Pancreas (tissue), 10 donors: Measurements from ENCODE around the gene GALNT10. TPM values are rescaled to one million over a fixed set of nuclear protein-coding genes. Genes with fewer than 3 reads are reported as not detected.
A peak's percentile ranks its signal among the peaks of the same experiment; 100 is the strongest.

Experiments
- ATAC-seq, 4 donors: fragments of 200-7000 bp; cut with Tn5 transposase; one replicate each; pipeline versions ENCODE4 v1.8.0 to v1.9.1; 2020; ENCODE audit warnings: mild to moderate bottlenecking in 4 of 4, moderate library complexity in 4 of 4
- DNase-seq, 6 donors: peaks; one replicate each; pipeline ENCODE4 v3.0.0-alpha.2; 2020
- FAIRE-seq: peaks from 2 replicates; lab custom pipeline; 2012; peaks lifted over from hg19 to GRCh38; lab: Jason Lieb, UNC
- H3K27ac ChIP-seq, 4 donors: fragments of 200-600 bp; sonication (generic); 1 replicate in 3 of 4; 2 replicates in 1 of 4; pipeline versions ENCODE4 v1.5.0 to v1.8.0; 2020
- H3K27me3 ChIP-seq, 4 donors: fragments of 200-600 bp; one replicate each; pipeline ENCODE4 v1.8.0; 2021
- H3K36me3 ChIP-seq, 3 donors: fragments of 200-600 bp; sonication (generic) in 1 of 3; one replicate each; pipeline versions ENCODE4 v1.5.0 to v1.8.0; 2020 to 2021
- H3K4me1 ChIP-seq, 3 donors: fragments of 200-600 bp; one replicate each; pipeline ENCODE4 v1.8.0; 2021
- H3K4me3 ChIP-seq, 4 donors: fragments of 200-600 bp; sonication (generic) in 2 of 4; one replicate each; pipeline versions ENCODE4 v1.5.0 to v1.8.0; 2020 to 2021
- H3K9me3 ChIP-seq, 4 donors: fragments of 200-600 bp; one replicate each; pipeline ENCODE4 v1.8.0; 2021
- WGBS, 2 donors: extraction: QIAGEN DNeasy Blood & Tissue Kit; methylation state at CpG; one replicate each; pipeline ENCODE4 v1.1.7; 2013; 5-methylcytosine and 5-hydroxymethylcytosine counted together
- intact Hi-C, 3 donors: fragments of 100-400 bp; cut with DNase I; formaldehyde crosslinking; loops; one replicate each; pipeline versions ENCODE4 v1.11.1 to v1.14.2; 2022
- polyA plus RNA-seq, 2 donors: library from polyadenylated mRNA; stranded (reverse); fragments of 200-250 nt; gene quantifications; one replicate each; pipeline ENCODE4 v1.2.3, GENCODE V29; 2013
- total RNA-seq, 6 donors: library from RNA; stranded (reverse); fragmentation: NEBNext Ultra II Directional in 4 of 6; extraction: Animal tissue kit (Norgen Biotek cat#: 25700) in 4 of 6; gene quantifications; one replicate each; pipeline versions ENCODE4 v1.2.1 to v1.2.4, GENCODE V29; 2021 to 2023
- TF ChIP-seq, protein P1 (sequence below), 4 donors: fragments of 200-600 bp; sonication (generic) in 3 of 4; IDR thresholded peaks; one replicate each; pipeline versions ENCODE4 v1.5.0 to v1.8.0; 2021; ENCODE audit warnings: antibody characterized with exemption in 4 of 4
- donor health status: healthy with polysubstance abuse.
- donor health status: DM: no; HTN: no; CAD: no; lungs with moderate emphysema.
- donor health status: DM: no; HTN: no; CAD: no.
- donor health status: control.
- donor health status: control.
- donor health status: Bipolar disorder and iron deficiency.
- donor health status: DM: yes; HTN: yes; CAD: no.
- donor health status: DM: no; HTN: no; CAD: no.
- donor health status: DM: no; HTN: no; CAD: no.
- donor health status: DM: yes; HTN: yes; CAD: no.

GALNT10 gene
- total and polyA plus RNA-seq, 8 donors, result 4.4 to 23.1 (median 13.4) TPM

DNA sequence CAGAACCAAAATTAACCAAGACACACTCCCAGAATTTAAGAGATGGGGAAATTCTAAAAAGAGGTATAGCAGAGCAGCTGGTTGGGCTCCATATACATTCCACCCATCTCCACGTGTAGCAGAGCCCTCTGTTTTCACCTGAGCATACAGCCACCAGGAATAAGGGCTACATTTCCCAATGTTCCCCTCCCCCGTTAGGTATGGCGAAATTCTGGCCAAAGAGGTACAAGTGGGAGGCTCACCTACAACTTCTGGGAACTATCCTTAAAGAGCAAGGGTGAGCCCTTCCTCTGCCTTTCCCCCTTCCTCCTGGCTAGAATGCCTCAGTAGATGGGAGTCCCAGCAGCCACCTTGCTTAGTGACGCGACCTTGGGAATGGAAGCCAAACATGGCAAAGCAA, 250.0 kb downstream of the GALNT10 start:
- H3K9me3 ChIP-seq, result no peaks in the 10 kb centered on the region
- peaks cover 0 to 12% (median 0%) of the 10 kb centered on the region in 3 donors for H3K36me3 ChIP-seq
- H3K4me3 ChIP-seq, result no peak overlapping the region
- no peaks in the 10 kb centered on the region for H3K27me3 ChIP-seq
- ATAC-seq (no peak), DNase-seq (no peak), FAIRE-seq (no peak)
- TF ChIP-seq, protein P1, sequence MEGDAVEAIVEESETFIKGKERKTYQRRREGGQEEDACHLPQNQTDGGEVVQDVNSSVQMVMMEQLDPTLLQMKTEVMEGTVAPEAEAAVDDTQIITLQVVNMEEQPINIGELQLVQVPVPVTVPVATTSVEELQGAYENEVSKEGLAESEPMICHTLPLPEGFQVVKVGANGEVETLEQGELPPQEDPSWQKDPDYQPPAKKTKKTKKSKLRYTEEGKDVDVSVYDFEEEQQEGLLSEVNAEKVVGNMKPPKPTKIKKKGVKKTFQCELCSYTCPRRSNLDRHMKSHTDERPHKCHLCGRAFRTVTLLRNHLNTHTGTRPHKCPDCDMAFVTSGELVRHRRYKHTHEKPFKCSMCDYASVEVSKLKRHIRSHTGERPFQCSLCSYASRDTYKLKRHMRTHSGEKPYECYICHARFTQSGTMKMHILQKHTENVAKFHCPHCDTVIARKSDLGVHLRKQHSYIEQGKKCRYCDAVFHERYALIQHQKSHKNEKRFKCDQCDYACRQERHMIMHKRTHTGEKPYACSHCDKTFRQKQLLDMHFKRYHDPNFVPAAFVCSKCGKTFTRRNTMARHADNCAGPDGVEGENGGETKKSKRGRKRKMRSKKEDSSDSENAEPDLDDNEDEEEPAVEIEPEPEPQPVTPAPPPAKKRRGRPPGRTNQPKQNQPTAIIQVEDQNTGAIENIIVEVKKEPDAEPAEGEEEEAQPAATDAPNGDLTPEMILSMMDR (IDR thresholded peaks at IDR 0.05), result no peak
- WGBS, 2 donors, result 90% methylated on average over 5 of the region's 5 CpGs
- H3K27ac ChIP-seq, result no peak overlapping the region
- intact Hi-C loops, result no loop called here
- H3K4me1 ChIP-seq, result no peaks in the 10 kb centered on the region

DNA sequence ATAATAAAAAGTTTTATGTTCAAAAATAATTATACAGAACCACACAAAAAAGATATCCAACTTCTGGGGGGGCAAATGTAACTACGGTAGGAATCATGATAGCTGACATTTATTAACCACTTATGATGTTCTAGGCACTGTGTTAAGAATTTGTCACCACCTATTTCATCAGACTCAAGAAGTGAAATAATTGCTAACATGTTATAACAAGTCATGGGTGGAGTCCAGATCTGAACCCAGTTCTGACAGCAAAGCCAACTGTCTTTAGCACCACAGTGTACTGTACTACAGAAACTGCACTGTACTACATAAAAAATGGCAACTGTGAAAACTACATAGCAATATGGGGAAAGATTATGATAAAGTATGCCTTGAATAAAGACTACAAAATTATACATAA, 252.3 kb downstream of the GALNT10 start:
- FAIRE-seq (no peak), ATAC-seq (no peak), DNase-seq (no peak)
- Histone ChIP-seq H3K27ac (no peak overlapping the region), H3K4me3 (no peak overlapping the region), H3K36me3 (peaks cover 0 to 12% (median 0%) of the 10 kb centered on the region in 3 donors), H3K27me3 (no peaks in the 10 kb centered on the region), H3K9me3 (no peaks in the 10 kb centered on the region), H3K4me1 (peaks cover 3 to 11% (median 4%) of the 10 kb centered on the region in 3 donors)
- intact Hi-C loops, result no loop called here
- TF ChIP-seq, protein P1 (IDR thresholded peaks at IDR 0.05), result no peak
- 86 to 89% methylated on average over 1 of the region's 1 CpG for WGBS, 2 donors

DNA sequence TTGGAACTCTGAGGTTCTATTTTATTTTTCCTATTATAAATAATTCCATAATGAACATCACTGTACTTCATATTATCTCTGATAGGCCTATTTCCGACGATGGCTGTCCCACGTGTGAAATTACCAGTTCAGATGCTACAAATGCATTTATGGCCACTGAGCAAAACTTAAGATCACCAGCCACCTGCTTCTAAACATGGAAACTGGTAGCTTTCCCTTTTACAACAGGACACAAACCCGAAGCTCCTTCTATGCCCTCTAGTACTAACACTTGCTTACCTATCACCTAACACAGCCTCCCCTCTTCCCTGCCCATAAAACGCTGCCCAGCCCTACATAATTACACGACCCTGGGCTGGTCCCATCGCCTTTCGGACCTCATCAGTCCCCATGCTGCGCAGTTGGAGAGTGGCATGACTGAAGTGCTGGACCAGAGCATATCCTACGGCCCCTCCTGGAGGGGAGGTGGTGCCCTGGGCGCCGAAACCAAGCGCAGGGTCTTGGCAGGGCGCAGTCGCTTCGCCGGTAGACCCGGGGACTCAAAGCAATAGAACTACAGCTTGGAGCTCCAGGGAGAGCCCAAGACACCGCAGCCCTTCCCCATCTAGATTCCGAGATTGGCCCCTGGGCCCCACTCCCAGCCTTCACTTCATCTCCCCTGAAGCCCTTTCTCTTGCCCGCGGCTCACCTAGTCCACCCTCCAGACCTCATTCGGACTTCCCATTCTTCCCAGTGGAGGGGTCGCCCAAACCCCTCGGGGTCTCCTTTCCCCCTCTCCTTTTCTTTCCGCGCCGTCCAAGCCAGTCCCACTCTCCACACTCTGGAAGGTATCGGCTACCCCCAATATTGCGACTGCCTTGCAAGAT, 254.3 kb downstream of the GALNT10 start:
- H3K36me3 ChIP-seq, result peaks cover 0 to 4% (median 0%) of the 10 kb centered on the region in 3 donors
- peaks cover 4 to 21% (median 8%) of the 10 kb centered on the region in 3 donors for H3K4me1 ChIP-seq
- FAIRE-seq (no peak), DNase-seq (peak in 4 of 6 donors; percentile 16 to 67 (median 42)), ATAC-seq (peak; percentile 9 to 32 (median 14))
- 5% methylated on average over 30 of the region's 30 CpGs for WGBS, 2 donors
- no peaks in the 10 kb centered on the region for H3K27me3 ChIP-seq
- TF ChIP-seq, protein P1 (IDR thresholded peaks at IDR 0.05), result no peak
- intact Hi-C loops, result no loop called here
- peak overlapping the region in 3 of 4 donors; percentile 12 to 64 (median 54) for H3K27ac ChIP-seq
- H3K4me3 ChIP-seq, result peak overlapping the region; percentile 93 to 100 (median 98)
- H3K9me3 ChIP-seq, result no peaks in the 10 kb centered on the region

DNA sequence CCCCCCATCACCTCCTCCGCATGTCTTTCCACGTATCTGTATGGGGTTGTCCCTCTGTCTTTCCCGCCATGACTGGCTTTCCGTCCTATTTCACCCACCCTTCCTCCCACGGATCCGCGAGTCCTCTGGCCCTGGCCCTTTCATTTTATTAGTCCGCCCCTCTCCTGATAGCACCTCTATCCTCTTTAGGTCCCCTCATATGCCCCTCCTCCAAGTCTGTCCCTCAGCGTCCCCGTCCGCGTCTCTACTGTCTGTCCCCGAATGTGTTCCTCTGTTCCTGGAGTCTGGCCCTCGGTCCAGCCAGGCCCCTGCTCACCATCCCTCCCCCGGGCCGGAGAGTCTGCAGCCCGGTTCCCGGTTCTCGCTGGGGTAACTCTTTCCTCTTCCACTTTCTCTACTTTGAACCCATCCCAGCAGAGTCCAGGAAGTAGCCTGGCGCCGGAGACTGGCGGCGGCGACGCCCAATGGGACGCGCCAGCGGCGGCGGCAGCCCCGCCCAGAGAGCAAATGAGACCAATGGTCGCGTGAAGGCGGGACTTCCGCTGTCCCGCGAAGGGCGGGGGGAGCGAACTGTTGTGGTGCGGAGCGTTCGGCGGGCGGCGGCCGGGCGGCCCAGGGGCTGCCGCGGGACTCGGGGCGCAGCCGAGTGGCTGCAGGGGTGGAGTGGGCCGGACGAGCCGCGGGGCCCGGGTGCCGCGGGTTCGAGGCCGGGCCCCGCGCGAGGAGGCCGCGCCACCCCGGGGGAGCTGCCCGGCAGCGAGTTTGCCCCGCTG, 255.1 kb downstream of the GALNT10 start, which contains the start of gene SAP30L:
Gene SAP30L, plus strand, starts transcription at position 576 of the 773 bp plus-strand sequence. CDS start 608 bp downstream, outside the sequence.
- Histone ChIP-seq H3K27ac (peak within 1 kb of the TSS; percentile 29 to 64 (median 58)), H3K36me3 (peaks cover 0 to 4% (median 0%) of the 10 kb centered on the region in 3 donors), H3K27me3 (no peaks in the 10 kb centered on the region), H3K4me1 (peaks cover 4 to 21% (median 8%) of the 10 kb centered on the region in 3 donors), H3K4me3 (peak within 1 kb of the TSS; percentile 93 to 100 (median 98)), H3K9me3 (no peaks in the 10 kb centered on the region)
- DNase-seq (peak; percentile 94 to 99 (median 96)), FAIRE-seq (no peak), ATAC-seq (peak; percentile 98 to 99 (median 98))
- WGBS, 2 donors, result 0% methylated on average over 58 to 70 of the region's 70 CpGs
- TF ChIP-seq, protein P1 (IDR thresholded peaks at IDR 0.05), result no peak
- intact Hi-C loops, result no loop called here
